Stimulated activated CD8-positive, alpha-beta memory T cell treated with anti-CD3 and anti-CD28 coated beads, Interleukin-12 subunit alpha, Interleukin-12 subunit beta, amount 100 ng/mL, for 4 hours (primary cell): ENCODE results near the gene MMP24.
A peak's percentile ranks its signal among the peaks of the same experiment; 100 is the strongest.
"Not testable (repeated sequence)": the region's sequence is repeated elsewhere in the genome, so short reads cannot be mapped to it uniquely, and the experiment has no call there.

Source experiments
- DNase-seq: peaks from one replicate; pipeline ENCODE4 v3.0.0-alpha.2; 2020; ENCODE audit warnings: low read depth

The MMP24 gene

GRCh38 chr20:35260426-35260825 lies 33.9 kb downstream of the MMP24 start:
- DNase-seq, result no peak

GRCh38 chr20:35262321-35262720 lies 35.8 kb downstream of the MMP24 start:
- DNase-seq, result not testable (repeated sequence)

- DNase-seq, result not testable (repeated sequence)
Observed at GRCh38 chr20:35262731-35263531, 36.4 kb downstream of the MMP24 start.

GRCh38 chr20:35263532-35264341 lies 37.2 kb downstream of the MMP24 start:
- no peak for DNase-seq

GRCh38 chr20:35264755-35265154 lies 38.3 kb downstream of the MMP24 start:
- no peak for DNase-seq

- DNase-seq, result no peak
Observed at GRCh38 chr20:35267092-35267491, 40.6 kb downstream of the MMP24 start.

- no peak for DNase-seq
Observed at GRCh38 chr20:35269055-35269781, 42.7 kb downstream of the MMP24 start.

- DNase-seq, result no peak
Observed at GRCh38 chr20:35270021-35270902, 43.8 kb downstream of the MMP24 start.

GRCh38 chr20:35271073-35271882 lies 44.8 kb downstream of the MMP24 start:
- no peak for DNase-seq

- no peak for DNase-seq
Observed at GRCh38 chr20:35271904-35272303, 45.4 kb downstream of the MMP24 start.

- no peak for DNase-seq
Observed at GRCh38 chr20:35273449-35274171, 47.1 kb downstream of the MMP24 start.

GRCh38 chr20:35274172-35275092 lies 47.9 kb downstream of the MMP24 start:
- DNase-seq, result no peak

- DNase-seq, result no peak
Observed at GRCh38 chr20:35275741-35276251, 49.3 kb downstream of the MMP24 start.

GRCh38 chr20:35276408-35276807 lies 49.9 kb downstream of the MMP24 start:
- no peak for DNase-seq

GRCh38 chr20:35277127-35277526 lies 50.6 kb downstream of the MMP24 start:
- DNase-seq, result no peak

- DNase-seq, result peak; percentile 80
Observed at GRCh38 chr20:35277531-35278395, 51.3 kb downstream of the MMP24 start, which contains the start of gene MMP24OS. Gene MMP24OS, minus strand, starts transcription at chr20:35278122. Its CDS starts 193 bp downstream, at chr20:35277929.

GRCh38 chr20:35279040-35279439 lies 52.5 kb downstream of the MMP24 start:
- no peak for DNase-seq
